ENCODE results near the gene RASSF5.

GRCh38 chr1:206505702-206506355 is 1.5 kb upstream of the RASSF5 start:
- TF ChIP-seq PAX5 (IDR thresholded peaks at IDR 0.05; ENCODE audit: borderline replicate concordance, low read depth, low read length): no peak
- TF ChIP-seq CTCF (IDR thresholded peaks at IDR 0.05 in 2 of 3, conservative IDR thresholded peaks at IDR 0.05 in 1 of 3; ENCODE audit: control insufficient read depth in 2 of 3, extremely low read depth in 1 of 3, insufficient read depth in 1 of 3, low read depth in 3 of 3, low read length in 3 of 3): peak; percentile 43 to 58 (median 44); a peak in 5 of 6 replicates
- no peak; the same call in 1 of the 2 replicates for TF ChIP-seq POLR2AphosphoS5 (IDR thresholded peaks at IDR 0.05; ENCODE audit: low read length)
- TF ChIP-seq CEBPB (IDR thresholded peaks at IDR 0.05; ENCODE audit: borderline replicate concordance in 1 of 2, low read depth in 2 of 2, low read length in 2 of 2): no peak
- peak; percentile 41; the same call in 1 of the 2 replicates for TF ChIP-seq RELB (IDR thresholded peaks at IDR 0.05; ENCODE audit: low read depth)
- peak; percentile 53 for TF ChIP-seq RAD21 (IDR thresholded peaks at IDR 0.05; ENCODE audit: insufficient read depth, low read depth, low read length)
- no peak for TF ChIP-seq POLR2A (IDR thresholded peaks at IDR 0.05; ENCODE audit: low read depth, low read length)
- no peak for TF ChIP-seq JUNB (IDR thresholded peaks at IDR 0.05)
- TF ChIP-seq GABPA (IDR thresholded peaks at IDR 0.05; ENCODE audit: low read depth): no peak
- TF ChIP-seq HDAC2 (IDR thresholded peaks at IDR 0.05): no peak
- no peak for TF ChIP-seq ZBTB33 (IDR thresholded peaks at IDR 0.05)
- no peak for TF ChIP-seq MTA3 (IDR thresholded peaks at IDR 0.05; ENCODE audit: borderline replicate concordance, low read length)
